ENCODE measurements around the gene XPC.

XPC gene

GRCh38 chr3:14206548-14207177, 28.3 kb upstream of the XPC start:
- DNase-seq: no peak

- DNase-seq: no peak
These were observed 26.3 kb upstream of the XPC start for GRCh38 chr3:14204515-14205284.

DNA sequence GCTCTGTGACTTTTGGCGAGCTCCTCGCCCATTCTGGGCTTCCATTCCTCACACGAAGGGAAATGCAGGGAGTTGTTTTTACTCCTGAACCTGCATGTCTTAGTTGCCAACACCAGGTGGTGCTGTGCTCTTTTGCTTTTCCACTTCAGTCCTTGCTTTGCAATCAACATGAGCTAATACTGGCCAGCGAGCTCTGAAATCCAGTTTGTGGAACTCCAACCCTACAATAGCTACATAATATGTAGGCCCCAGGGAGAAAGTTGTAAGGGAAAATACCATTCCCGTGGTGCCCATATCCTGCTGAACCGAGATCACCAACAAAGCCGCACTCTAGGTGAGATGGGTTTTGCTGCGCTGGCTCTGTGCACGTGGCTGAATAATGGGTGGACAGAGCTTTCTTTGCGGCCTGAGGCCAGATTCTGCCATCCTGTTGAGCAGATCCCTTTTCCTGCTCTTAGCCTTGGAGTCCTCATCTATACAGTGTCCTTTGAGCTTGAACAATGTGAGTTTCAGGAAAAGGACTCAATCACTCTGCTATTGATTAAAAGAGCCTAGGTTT, 25.2 kb upstream of the XPC start:
- DNase-seq: peak; percentile 26

GRCh38 chr3:14202874-14203520, 24.6 kb upstream of the XPC start:
- no peak for DNase-seq

DNA sequence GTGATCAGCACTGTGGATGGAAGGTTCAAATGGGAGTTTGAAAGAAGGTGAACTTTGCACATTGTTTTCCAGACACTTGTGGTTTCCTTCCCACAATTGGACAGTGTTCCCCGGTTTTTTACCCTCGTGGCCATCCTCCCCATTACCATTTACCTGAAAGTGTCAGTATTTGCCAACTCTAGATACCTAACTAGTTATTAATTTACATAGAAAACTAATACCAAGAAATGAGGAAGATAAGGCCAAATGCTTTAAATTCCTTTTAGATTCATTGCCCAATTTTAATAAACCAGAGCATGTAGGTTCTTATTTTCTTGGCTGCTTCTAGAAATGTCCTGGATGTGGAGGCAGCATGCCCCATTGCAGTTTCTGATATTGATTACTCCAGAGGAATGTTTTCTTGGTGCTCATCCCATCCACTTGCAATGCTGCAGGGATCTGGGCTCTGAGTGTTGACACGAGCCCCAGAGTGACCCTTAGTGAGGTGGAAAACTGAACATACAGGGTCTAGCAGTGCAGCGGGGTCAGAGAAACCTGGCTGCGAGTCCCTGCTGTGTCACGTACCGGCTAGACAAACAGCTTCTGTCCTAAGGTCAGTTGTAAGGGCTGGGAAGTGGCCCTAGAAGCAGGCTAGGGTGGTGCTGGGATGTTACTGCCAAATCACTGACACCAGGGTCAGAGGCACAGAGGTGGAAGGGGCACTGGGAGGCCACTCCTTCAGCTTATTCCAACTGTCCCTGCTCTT, 23.7 kb upstream of the XPC start:
- DNase-seq: no peak

GRCh38 chr3:14200841-14201240, 22.4 kb upstream of the XPC start:
- DNase-seq: no peak

- DNase-seq: no peak
These were observed 21.9 kb upstream of the XPC start for GRCh38 chr3:14200276-14200675.

GRCh38 chr3:14199641-14200040, 21.2 kb upstream of the XPC start:
- DNase-seq: no peak

DNA sequence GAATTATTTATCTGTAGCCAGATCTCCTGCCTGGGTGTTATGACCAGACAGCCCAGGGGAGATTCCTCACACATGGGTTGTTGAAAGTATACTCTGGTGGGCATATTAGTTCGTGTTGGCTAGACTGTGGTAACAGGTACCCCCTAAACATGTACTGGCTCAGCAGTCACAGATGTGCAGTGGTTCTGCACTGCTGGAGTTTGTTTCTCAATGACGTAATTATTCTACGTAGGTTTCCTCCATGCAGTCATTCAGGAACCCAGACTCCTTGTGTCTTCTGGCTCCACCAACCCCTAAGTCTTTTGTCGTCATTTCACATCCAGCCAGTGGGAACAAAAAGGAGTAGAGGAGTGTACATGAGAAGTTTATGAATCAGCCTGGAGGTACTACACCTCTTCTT, 16.5 kb upstream of the XPC start:
- no peak for DNase-seq

DNA sequence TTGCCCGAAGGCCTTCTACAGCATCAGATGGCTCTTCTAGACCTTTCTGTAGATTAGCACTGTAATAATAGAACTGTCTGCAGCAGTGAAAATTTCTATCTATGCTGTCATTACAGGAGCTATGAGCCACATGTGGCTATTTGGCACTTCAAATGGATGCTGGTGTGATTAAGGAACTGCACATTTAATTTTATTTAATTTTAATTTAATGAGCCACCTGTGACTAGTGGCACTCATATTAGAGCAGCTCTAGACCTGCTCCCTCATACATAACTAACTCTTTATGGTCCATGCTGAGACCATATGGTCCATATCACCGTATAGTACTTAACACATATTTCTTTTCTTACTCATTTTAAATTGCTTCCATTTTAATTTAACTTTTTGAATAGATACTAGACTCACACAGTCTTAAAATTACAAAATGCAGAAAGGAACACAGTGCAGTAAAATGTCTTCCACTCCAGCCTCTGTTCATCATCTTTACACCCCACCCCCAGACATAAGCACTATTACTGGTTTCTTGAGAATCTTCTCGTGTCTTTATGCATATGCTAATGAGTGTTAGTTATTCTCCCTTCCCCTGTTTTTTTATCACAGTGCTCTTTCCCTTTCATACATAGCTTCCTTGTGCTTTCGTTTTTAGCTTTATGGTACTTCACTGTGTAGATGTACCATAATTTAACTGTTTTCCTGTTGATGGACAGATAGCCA, 9.8 kb upstream of the XPC start:
- no peak for DNase-seq

GRCh38 chr3:14186854-14187458, 8.6 kb upstream of the XPC start:
- DNase-seq: no peak

GRCh38 chr3:14183015-14183577, 4.7 kb upstream of the XPC start:
- DNase-seq: no peak

- no peak for DNase-seq
These were observed 2.9 kb upstream of the XPC start for GRCh38 chr3:14181253-14181652.

- DNase-seq: no peak
These were observed 1.4 kb upstream of the XPC start for GRCh38 chr3:14179795-14180194.

DNA sequence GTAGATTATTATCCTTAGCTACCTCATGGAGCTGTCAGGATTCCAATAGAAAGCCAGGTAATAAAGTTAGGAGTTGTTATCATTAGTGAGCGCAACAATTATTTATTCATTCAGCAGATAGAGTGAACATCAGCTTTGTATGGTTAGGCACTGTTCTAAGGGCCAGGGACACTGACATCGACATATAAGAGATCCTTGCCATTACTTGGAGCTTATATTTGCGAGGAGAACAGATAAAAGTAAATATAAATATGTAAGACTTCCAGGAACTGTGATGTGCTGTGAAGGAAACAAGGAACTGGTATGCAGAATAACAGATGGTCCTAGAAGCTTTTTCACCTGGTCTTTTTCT, 689 bp upstream of the XPC start:
- DNase-seq: no peak

GRCh38 chr3:14177580-14178246, 688 bp downstream of the XPC start:
- no peak for DNase-seq

DNA sequence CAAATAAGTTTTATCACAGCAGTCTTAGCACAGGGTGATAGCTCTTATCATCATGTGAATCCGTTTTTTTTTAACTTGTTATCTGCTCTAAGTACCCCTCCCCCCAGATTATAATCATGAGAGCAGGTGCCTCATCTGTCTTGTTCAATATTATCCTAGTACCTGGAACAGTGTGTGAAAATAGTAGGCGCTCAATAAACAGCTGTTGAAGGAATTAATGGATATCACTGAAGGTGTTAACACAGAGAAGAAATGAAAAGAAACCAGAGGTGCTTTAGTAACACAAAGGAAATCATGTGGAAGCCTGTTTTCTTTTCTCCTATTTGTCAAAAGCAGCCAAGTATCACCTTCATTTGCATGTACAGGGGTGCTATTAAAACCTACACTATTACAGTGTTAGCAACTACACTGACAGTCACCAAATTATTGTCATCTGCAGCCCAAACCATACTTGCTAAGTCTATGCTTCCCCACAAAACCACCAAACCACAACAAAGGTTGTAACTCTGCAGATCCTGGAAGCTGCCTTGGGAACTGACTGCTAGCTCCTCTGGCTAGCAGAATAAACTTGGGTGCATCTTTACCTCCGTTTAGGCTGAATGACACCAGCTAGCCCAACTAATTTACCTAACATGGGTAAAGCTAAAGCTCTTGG, 2.9 kb downstream of the XPC start:
- DNase-seq: peak; percentile 86

DNA sequence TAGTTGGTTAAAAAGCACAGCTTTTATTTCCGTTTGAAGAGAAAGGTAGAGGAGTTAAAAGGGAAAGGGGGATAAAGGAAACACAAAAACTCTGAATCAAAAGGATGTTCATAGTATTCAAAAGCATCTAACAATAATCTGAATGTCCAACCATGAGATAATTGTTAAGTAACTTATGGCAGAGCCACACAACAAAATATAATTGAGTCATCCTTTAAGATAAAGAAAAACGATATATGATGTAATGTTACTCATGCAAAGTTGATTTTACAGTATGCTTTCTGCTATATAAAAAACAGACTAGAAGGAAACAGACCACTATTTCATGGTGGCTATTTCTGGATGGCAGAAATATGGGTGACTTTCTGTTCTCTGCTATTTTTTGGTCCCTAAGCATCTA, 3.9 kb downstream of the XPC start:
- no peak for DNase-seq

DNA sequence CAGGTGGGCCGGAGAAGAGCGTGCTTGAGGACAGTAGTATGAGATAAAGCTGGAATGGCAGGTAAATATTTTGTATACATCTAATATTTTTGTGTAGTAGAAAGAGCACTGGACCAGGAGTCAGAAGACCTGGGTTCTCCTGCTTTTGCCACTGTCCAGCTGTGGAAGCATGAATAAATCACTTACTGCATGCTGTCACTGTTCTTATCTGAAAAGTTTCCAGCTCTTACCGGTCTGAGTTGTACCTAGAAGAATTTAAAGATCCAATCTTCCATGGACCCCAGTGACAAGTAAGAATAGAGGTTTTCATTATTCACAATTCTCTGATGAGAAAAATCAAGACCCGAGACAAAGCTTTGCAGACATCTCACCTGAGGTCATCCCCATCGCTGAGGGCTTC, 5.9 kb downstream of the XPC start:
- no peak for DNase-seq

GRCh38 chr3:14170531-14171159, 7.8 kb downstream of the XPC start:
- no peak for DNase-seq
